ENCODE data around the gene HBB.

Gene HBB

DNA sequence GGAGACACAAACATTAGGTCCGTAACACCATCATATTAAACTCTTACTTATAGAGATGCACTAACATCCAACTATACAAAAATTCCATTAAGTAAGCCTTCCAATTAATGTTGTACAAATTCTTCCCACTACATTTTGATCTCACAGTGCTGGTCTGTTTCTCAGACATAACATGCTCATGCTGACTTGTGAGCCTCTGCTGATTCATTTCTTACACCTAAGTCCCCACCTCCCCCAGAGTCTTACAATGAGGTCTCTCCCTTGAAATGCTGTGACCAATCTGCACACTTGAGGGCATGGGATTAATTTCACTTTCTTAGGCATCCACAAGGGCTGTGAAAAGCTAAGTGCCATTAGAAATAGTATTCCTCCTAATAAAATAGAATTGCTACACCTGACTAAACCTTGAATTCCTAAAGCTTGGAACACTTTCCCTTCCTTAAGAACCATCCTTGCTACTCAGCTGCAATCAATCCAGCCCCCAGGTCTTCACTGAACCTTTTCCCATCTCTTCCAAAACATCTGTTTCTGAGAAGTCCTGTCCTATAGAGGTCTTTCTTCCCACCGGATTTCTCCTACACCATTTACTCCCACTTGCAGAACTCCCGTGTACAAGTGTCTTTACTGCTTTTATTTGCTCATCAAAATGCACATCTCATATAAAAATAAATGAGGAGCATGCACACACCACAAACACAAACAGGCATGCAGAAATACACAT is 20.8 kb upstream of the HBB start:
- no peak for DNase-seq

DNA sequence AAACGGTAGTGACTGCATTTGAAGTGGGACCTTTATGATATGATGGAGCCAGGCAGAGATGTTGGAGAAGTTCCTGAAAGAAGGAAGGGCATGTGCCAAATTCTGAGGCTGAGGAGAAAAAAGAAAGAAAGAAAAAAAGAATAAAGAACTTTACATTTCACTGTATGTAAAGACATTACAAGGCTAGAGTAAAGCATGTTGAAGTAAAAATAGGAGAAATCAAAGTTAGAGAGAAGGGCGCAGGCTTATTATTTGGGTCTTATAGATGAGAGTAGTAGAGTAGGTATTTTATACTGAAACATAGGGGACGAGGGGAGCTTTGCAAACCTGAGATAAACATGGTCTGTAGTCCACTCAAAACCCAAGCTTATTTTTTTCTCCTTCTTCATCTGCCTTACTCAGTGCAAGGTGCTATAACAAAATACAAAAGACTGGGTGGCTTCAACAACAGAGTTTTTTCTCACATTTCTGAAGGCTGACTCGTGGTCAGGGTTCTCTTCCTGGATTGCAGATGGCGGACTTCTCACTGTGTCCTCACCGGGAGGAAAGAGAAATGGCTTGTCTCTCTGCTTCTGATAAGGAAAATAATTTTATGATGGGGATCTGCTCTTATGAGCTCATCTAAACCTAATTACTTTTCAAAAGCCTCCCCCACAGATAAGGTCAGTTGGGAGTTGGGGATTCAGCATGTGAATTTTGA is 20.1 kb upstream of the HBB start:
- DNase-seq: no peak

DNA sequence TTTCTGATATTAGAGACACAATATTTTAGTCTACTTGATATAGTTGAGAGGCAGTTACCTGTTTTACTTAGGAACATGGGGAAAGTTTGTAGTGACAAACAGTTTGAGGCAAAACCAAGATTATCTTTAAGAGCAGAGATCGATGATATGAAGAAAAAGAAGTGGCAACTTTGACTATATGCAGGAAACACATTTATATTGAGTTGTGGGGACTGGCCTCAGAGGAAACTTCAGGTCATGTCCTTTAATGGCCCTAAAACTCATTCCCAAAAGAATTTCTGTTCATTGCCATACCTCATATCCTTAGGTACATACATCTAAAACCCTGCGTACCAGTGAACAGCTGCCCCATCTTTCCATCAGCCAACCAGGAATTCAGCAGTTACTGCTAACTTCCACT is 18.3 kb upstream of the HBB start:
- DNase-seq: no peak

DNA sequence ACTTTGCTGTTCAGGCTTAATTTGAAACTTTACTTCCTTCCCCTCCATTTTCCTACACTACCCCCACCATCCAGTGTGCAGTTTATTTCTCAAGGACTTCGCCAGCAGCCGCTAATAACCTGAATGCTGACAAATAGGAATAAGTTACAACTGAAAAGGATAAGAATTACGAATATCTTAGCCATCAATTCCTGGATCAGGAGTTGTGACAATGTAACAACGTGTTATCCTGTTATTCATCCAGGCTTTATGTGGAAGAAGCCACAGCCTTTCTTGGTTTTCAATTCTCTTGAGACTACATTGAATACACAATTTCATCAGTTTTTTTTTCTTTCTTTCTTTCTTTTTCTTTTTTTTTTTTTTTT is 16.9 kb upstream of the HBB start:
- DNase-seq: no peak

DNA sequence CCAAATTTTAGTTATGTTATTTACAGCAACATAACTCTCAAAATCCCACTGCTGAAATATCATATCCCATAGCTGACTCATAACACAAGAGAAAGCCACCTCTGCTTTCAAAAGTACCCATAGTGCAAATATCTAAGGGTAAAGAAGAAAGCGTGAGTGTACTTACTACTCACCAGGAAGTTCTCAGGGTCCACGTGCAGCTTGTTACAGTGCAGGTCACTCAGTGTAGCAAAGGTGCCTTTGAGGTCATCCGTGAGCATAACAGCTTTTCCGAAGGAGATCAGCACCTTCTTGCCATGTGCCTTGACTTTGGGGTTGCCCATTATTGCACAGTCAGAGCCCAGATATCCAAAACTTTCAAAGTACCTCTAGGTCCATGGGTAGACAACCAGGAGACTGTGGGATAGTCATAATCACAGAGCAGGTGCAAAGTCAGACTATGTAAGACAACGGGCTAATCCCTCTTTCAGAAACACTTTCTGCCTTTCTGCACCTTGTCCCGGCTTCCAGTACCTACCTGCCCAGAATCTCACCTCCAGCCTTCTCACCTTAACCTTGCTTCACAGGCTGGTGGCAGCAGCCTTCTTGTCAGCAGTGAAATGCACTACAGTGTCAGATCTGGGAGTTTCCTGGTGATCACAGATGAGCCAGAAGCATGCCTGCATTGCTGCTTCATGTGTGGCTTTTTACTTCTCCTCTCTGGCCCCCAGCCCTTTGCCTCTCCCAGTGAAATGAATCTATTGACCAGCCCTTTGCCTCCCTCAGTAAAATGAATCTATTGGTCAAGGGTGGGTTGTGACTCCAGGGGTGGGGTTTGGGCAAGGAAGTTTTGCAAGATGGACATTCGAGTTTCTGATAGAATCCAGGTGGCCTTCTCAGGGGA is 16.3 kb upstream of the HBB start:
- DNase-seq: no peak

DNA sequence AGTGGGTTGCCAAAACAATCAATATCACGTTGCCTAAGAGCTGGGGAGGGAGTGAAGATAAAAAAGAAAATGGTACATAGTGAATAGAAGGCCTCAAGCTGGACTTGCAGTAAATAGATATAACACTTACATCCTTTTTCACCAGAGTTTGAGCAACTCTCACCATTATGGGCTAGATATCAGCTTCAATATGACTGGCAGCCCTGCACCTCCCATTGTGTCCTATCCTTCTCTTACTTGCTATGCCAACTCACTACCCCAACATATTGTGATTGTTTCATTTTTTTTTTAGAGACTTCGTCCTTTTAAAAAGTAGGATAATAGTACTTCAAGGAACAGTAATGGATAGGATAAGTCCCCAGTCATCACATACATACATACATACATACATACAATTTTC is 15.3 kb upstream of the HBB start:
- DNase-seq: no peak

DNA sequence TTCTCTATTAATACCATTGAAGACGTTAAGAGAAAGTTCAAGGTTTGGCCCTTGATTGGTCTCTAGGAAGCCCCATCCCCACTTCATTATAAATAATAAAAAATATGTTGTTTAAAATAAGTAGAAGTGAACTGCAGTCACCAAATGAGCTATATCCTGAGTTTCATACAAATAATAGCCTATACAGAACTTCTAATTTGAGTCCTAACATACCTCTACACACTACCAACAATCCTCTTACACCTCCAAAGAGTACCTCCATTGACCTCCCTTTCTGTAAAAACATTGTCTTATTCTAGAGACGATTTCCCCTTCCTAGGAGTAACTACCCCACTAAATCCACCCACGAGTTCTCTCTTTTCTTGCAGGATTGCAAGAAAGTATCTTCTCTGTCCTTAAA is 14.6 kb upstream of the HBB start:
- DNase-seq: no peak

DNA sequence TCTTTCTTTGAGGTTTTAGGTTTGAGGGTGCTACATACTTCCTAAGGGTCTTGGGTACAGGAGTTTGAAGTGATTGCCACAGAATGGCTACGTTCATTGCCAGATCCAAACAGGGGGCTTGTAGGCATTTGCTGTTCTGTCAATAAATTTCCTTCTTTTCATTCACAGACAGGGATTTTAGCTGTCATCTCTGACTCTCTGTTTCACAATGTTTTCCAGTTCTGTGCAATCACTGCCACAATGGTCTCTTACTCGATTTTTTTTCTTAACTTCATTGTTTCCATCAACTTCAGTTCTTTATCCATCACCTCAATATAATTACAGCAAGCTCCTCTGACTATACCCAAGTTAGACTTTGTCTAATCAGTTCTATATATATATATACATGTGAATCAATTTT is 13.6 kb upstream of the HBB start:
- no peak for DNase-seq

DNA sequence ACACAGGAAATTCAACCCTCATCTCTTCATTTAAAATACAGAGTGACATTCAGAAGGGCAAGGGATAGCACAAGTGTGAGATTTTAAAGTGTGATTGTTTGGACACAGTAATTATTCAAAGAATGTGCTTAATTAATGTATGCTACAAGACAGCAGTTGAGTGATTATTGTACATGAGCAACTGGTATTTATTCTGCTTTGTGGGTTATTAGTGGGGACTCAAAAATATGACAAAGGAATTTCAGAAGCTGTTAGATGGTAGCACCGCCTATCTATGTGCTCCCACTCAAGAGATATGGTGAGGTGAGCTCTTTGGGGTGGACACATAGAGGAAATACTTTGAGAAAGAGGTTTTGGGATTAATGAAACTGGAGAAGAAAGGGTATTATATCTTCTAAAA is 13.2 kb upstream of the HBB start:
- DNase-seq: no peak

DNA sequence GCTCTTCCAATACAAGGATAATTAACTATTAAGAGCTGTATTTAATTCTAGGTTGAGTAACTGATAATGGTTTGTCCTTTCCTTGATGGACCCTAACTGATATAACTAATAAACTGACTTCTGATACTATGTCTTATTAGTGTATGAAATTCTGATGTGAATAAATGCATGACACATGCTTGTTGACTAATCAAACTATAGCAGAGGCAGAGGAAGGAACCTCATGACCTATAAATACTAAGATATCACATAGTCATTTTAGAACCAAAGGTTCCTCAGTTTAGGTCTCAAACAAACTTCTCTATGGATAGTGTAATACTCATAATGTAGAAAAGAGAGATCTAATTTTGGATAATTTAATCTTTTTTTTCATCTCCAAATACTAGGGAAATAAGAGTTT is 12.2 kb upstream of the HBB start:
- no peak for DNase-seq

DNA sequence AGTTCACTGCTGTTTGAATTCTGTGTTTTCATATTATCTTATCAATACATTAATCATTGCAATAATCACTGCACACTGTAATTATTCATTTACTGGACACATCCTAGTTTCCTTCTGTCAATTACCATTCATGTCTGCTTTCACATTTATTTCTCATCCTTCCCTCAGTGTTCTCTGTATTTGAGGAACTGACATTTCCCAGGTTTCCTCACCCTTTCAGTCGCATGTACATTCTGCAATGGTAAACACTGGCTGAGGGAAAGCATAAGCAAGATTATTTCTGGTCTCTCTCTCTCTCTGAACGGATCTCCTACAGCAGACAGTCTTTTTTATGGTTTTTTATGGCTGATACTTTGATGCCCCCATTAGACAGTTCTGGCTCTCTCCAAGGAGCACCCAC is 11.6 kb upstream of the HBB start:
- no peak for DNase-seq

DNA sequence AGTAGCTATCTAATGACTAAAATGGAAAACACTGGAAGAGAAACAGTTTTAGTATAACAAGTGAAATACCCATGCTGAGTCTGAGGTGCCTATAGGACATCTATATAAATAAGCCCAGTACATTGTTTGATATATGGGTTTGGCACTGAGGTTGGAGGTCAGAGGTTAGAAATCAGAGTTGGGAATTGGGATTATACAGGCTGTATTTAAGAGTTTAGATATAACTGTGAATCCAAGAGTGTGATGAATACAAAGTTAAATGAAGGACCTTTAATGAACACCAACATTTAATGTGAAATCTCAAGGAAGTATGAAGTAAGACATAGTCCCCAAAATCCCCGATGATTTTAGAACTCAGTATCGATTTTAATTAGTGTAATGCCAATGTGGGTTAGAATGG is 10.5 kb upstream of the HBB start:
- DNase-seq: no peak

DNA sequence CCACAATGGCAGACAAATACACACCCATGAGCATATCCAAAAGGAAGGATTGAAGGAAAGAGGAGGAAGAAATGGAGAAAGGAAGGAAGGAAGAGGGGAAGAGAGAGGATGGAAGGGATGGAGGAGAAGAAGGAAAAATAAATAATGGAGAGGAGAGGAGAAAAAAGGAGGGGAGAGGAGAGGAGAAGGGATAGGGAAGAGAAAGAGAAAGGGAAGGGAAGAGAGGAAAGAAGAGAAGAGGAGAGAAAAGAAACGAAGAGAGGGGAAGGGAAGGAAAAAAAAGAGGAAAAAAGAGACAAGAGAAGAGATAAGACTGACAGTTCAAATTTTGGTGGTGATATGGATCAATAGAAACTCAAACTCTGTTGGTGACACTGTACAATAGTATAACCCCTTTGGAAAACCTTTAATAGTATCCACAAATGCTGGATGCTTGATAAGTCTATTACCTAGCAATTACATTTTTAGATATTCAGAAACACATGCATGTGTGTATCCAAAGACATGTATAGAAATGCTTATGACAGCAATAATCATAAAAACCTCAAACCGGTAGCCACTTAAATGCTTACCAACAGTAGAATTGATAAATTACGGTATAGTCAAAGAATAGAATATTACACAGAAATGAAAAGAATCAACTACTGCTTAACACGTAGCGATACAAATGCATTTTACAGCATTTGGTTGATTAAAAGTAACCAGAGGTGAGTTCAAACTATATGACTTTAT is 8.7 kb upstream of the HBB start:
- DNase-seq: no peak

DNA sequence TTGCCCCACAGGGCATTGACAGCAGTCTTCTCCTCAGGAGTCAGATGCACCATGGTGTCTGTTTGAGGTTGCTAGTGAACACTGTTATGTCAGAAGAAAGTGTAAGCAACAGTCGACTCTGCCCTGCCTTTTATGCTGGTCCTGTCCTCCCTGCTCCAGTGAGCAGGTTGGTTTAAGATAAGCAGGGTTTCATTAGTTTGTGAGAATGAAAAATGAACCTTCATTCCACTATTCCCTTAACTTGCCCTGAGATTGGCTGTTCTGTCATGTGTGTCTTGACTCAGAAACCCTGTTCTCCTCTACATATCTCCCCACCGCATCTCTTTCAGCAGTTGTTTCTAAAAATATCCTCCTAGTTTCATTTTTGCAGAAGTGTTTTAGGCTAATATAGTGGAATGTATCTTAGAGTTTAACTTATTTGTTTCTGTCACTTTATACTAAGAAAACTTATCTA is 7.5 kb upstream of the HBB start, which contains the start of gene HBD:
Gene HBD, minus strand, starts transcription at position 103 of the 454 bp plus-strand sequence. Its CDS starts 50 bp downstream, at position 53.
- peak; percentile 5 for DNase-seq

DNA sequence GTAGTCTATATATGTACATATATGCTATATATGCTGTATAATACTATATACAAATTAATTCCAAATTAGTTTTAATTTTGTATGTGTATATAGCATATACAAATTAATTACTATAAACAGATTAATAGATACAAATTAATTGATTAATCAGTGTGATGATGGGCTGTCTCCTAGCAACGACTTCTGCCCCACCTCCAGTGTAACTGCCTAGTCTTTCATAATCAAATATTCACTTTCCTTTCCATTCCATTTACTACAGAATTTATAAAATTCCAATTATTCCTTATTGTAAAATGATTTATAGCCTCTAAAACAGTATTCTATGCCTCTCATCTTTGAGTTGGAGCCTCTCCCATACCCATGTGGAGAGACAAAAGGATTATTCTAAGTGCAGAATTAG is 6.4 kb upstream of the HBB start:
- no peak for DNase-seq

DNA sequence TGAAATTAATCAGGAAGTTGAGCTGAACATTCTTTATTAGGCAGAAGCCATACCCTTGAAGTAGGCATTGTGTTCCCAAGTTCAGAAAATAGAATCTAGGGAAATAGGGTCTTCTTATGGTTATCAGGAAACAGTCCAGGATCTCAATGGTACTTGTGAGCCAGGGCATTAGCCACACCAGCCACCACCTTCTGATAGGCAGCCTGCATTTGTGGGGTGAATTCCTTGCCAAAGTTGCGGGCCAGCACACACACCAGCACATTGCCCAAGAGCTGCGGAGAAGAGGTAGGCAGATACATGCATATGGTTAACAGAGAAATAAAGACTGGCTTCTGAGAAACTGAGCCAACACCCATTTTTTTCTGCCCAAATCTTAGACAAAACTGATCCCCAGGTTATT is 6.0 kb upstream of the HBB start:
- no peak for DNase-seq

DNA sequence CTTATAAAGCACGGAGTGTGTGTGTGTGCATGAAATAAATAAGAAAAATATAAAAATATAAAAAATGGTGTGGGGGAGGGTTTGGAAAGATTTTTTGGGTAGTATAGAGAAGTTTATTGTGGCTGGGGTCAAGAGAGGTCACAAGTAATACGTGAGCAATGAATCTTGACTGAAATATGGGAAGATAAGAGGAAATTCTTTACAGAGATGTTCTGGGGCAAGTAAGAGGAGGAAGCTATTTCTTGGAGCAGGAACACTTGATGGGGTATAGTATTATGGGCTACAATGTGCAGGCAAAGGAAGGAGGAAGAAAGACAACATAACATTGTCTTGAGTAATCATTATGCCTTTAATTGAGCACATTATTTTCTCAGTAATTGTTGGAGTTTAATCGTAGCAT is 5.3 kb upstream of the HBB start:
- DNase-seq: no peak

DNA sequence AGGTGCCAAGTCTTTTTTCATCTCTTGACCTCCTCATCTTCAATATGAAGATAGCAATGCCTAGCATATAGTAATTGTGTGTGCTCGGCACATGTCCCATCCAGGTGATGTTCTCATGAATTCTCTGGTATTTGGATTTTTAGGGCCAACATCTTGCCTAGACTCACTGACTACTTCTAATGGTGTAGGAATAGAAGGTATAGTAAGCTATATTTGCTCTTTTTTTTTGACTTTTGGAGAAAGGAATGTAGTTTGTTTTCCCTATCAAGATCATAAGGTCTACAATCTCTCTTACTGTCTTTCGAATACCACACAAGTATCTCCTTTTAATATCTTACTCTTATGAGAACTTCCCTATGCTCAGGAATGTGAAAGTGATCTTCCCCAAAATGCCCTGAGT is 4.2 kb upstream of the HBB start:
- DNase-seq: no peak

DNA sequence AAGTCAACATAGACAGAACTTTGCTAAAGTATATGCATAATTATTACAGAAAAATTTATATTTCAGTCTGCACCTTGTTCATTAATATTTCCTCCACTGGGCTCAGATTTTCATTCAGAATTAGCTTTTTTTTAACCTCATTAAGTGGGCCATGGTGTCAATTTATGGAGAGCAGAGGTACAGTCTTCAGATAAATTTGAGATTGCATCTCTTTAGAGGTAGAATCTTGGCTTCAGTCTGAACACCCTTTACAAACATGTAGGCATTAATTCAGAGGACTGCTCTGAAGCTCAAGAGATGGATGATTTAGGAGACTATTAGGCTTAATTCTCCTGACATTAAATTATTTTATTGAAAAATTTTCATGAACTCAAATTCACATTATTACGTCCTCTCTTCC is 3.4 kb upstream of the HBB start:
- no peak for DNase-seq

DNA sequence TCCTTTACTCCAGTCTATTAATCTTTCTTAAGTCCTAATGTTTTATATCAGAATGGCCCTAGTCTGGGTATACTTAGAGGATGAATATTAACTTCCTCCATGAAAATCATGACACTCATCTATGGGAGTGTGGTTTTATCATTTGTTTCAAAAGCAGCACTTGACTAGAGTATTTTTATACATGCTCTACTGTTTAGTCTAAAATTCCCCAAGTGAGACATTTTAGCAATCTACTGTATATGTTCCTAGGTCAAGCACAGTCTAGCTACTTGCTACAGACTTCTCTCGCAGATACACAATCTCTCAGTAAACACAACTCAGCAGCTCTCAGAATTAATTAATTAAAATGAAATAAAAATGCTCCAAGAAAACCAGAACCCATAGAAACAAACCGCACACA is 2.9 kb upstream of the HBB start:
- no peak for DNase-seq

DNA sequence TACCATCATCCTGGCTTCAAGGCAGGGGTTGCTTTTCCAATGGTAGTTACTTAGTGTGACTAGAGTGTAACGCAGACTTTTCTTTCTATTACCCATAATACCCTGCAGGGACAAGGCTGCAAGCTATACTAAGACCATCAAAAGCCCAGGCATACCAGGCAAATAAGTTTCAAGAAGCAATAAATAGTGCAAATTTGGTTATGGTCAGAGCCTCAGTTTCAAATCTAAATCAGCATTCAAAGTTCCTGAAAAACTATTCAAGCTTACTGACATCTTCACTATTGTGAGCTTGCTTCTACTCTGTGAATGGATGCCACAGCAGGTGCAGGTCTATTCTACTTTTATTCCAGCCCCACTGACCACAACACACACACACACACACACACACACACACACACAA is 2.5 kb upstream of the HBB start:
- no peak for DNase-seq

DNA sequence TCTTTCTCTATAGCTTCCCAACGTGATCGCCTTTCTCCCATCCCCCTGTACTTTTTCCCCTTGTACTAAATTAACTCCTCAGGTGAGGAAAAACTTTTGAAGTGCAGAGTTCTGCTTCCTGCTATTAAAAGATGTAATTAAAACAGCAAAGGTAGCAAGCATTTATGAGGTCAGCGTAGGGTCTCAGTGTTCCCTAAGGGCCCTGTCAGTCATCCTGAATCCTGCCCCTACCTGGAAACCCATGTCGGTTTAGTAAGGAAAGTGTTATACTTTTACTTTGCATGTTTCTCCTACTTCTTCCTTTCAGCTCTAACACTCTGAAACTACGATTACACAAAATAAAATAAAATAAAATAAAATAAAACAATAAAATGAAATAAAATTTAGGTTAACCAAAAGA is 1.3 kb upstream of the HBB start:
- DNase-seq: no peak

DNA sequence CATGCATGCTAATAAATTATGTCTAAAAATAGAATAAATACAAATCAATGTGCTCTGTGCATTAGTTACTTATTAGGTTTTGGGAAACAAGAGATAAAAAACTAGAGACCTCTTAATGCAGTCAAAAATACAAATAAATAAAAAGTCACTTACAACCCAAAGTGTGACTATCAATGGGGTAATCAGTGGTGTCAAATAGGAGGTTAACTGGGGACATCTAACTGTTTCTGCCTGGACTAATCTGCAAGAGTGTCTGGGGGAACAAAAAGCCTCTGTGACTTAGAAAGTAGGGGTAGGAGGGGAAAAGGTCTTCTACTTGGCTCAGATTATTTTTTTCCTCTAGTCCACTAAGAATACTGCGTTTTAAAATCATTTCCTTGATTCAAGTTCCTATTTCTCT is 810 bp upstream of the HBB start:
- DNase-seq: no peak
